ENCODE measurements around the gene ALOX15B.
A peak's percentile ranks its signal among the peaks of the same experiment; 100 is the strongest.
"Not testable (repeated sequence)": the region's sequence is repeated elsewhere in the genome, so short reads cannot be mapped to it uniquely, and the experiment has no call there.

ALOX15B gene

DNA sequence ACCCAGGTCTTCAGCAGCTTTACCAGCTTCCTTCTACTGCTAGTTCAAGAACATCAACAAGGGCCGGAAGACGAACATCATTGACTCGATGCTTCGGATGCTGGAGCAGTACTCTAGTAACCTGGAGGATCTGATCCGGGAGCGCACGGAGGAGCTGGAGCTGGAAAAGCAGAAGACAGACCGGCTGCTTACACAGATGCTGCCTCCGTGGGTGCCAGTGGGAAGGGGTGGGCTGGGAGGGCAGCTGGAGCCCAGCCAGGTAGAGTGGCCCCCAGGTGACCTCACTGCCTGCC, 24.4 kb upstream of the ALOX15B start:
- no peak for DNase-seq

DNA sequence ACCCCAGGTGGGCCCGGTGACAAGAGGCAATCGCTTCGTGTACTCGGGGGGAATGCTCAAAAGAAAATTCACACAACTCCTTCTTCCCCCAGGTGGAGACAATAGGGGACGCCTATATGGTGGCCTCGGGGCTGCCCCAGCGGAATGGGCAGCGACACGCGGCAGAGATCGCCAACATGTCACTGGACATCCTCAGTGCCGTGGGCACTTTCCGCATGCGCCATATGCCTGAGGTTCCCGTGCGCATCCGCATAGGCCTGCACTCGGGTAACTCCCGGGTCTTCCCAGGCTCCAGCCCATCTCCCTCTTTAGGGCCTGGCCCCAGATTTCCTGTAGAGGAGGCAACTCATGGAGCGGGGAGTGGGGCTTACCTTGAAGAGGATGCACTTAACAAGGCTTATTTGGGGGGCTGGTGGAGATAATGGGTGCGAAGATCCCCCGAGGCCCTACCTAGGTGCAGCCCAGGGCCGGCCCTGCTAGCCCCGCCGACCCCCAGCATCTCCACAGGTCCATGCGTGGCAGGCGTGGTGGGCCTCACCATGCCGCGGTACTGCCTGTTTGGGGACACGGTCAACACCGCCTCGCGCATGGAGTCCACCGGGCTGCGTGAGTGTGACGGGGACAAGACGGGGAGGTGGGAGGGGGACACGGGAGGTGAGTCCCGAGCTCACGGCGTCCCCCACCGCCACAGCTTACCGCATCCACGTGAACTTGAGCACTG, 23.5 kb upstream of the ALOX15B start:
- no peak for DNase-seq

DNA sequence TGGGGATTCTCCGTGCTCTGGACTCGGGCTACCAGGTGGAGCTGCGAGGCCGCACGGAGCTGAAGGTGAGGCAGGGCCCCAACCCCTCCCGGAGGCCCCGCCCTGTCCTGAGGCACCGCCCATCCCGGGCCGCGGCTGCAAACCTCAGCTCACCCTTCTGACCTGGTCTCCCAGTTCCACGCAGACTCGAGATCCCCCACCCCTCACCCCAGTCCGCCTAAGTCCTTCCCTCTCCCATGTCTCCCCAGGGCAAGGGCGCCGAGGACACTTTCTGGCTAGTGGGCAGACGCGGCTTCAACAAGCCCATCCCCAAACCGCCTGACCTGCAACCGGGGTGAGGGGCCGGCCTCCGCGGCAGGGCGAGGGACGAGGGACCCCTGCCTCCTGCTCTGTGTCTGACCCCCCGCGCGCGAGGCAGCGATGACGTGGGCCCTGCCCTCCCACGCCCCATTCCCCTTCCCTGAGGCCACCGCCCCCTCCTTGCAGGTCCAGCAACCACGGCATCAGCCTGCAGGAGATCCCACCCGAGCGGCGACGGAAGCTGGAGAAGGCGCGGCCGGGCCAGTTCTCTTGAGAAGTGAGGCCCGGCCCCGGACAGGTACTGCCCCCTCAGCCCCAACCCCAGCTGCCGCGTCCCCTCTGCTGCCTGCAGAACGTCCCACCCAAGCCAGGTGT, 22.8 kb upstream of the ALOX15B start:
- DNase-seq: no peak

DNA sequence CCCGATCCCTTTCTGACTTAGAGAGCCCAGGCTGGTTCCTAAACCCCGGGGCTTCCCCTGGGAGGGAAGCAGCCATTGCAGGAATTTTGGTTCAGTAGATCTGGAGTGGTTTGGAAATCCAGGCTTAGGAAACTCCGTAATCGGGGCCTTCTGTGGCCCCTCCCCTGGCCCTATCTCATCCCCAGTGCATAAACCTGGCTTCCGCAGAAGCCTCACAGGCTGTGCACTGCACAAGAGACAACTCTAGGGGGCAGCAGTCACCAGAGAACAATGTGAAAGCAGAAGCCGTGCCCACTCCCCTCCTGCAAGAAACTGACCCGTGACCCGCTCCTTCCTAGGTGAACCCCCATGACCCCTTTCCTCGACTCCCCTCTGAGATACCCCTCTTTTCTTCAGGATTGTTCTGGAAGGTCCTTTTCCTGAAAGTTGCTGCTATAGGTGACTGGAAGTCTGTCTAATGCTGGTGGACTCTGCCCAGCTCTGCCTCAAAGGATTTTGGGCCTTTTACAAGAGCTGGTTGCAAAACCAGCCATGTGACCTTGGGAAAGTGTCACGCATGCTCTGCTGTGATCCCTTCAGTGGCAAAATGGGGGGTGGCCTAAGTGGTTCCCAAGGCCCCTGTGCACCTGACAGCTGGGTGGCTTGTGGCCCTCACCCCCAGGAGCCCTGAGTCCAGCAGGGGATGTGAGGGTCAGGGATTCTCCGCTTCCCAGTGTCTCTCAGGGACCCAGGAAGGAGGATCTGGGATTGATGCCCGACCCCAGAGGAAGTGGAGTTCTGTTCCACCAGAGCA, 22.0 kb upstream of the ALOX15B start:
- DNase-seq: peak; percentile 36

DNA sequence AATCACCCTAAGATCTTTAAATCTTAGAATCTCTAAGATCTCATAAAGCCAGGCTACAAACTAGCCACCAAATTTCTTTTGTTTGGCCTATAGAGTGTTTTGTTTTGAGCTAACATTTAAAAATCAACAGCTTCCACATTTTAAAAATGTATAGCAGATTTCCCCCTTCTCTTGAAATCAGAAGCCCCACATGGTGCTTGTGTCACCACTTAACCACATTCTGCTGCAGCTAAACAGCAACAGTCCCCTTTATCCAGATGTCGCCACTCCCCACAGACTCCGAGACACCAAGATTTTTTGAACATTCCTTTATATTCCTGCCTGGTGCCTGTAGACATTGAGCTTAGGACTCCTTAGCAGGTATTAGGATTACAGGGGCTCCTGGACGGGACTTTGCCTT, 20.4 kb upstream of the ALOX15B start:
- no peak for DNase-seq

DNA sequence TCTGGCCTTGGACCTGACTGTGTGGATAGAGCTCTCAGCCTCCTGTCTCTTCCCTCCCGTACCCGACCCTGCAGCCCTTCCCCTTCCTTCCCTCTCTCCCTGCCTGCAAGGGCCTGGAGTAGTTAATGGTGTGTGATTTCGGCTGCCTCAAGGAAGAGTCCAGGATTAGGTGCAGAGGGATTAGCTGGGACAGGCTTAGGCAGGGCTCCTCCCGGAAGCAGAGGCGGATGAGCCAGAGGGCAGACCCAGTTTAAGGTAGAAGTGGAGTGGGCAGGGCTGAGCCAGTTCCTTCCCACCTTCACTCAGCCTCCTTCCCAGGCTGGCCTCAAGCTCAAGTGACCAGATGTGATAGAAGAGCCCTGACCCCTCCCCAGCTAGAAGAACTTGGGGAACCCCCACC, 19.7 kb upstream of the ALOX15B start:
- no peak for DNase-seq

DNA sequence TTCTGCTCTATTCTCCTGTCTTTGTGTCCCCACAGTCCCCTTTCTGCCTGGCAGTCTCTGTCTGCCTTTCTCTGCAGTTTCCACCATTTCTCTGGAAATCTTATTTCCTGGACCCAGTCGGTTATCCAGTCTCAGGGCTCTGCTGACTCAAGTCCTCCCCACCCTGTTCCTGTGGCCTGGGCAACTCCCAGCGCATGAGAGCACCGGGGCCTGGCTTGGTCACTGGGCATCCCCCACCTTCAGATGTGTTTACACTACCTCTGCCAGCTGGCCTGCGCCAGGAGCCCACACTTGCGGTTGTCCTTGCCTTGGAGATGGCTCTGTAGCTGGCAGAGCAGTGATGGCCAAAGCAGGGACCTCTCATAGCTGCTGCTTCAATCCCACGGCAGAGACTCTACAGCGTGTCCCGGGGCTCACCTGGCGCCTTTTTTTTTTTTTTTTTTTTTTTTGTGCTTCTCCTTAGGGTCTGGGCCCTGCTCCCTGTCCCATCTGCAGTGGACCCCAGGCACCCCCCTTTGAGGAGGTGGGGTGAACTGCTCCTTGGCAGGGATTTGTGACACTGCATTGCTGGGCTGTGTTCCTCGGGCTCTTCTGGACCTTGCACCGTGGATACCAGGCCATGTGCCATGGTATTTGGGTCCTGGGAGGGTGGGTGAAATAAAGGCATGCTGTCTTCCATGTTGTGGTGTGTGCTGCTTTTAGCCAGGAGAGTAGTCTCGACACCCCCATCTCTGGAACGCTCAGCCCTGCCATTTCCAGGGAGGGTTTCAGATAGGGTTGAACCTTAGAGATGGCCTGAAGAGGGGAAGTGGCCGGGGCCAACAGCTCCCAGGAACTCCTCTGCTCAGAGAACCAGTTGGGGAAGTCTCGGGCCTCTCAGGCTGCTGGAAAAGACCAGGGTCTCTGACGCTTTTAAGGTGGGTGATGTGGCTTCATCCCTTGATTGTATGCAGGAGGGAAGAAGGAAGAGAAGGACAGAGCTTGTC, 18.9 kb upstream of the ALOX15B start:
- DNase-seq: no peak

DNA sequence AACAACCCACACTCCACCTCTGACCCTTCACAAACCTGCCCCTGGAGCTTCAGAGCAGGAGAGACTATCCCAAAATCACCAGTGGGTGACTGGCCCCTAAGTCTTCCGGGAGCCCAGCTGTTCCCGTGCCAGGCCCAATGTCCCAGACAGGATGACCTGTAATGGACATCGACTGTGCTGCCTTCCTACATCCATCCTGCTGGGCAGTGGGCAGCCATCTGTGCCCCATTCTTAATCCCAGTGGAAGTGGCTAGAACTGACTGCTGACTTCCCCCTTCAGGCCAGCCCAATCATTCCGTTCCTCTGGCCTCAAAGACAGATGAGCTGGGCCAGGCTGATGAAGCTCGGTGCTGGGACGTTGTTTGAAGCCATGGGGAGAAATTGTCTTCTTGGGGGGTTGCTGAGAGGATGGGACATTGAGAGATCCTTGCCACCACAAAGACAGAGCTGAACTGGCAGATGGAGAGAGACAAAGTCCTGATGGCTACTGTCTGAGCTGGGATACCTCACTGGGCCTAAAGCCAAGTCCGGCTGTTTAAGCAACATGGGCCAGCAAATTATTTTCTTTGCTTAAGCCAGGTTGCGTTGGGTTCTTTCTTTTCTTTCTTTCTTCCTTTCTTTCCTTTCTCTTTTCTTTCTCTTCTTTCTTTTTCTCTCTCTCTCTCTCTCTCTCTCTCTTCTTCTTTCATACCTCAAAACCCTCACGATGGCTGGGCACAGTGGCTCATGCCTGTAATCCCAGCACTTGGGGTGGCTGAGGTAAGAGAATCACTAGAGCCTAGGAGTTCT, 17.9 kb upstream of the ALOX15B start:
- no peak for DNase-seq

DNA sequence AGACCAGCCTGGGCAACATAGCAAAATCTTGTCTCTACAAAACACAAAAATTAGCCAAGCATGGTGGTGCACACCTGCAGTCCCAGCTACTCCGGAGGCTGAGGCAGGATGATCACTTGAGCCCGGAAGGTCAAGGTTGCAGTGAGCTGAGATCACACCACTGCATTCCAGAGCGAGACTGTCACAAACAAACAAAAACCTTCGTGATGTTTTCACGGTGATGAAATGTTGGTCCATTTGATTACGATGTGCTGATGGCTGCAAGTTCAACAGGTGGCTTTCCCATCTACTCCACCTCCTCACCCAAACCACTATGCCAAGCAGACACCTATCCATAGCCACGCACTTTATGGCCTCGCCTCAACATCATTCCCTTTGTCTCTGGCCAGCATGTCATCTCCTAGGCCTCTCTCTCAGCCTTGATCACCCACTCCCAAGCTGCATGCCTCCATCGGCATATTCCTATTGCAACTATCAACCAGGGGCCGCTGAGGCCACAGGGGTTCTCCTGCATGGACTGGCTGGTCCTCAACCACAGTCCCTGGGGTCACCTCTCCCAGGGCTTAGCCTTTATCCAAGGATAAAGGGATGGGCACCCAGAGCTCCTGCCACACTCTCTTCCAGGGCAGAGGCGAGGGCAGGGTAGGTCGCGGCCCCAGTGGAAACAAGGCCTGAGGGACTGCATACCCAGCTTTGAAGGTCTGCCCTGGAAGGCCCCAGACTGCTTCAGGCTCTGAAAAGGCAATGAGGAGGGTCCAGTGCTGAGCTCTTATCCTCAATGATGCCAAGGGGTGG, 17.1 kb upstream of the ALOX15B start:
- no peak for DNase-seq

DNA sequence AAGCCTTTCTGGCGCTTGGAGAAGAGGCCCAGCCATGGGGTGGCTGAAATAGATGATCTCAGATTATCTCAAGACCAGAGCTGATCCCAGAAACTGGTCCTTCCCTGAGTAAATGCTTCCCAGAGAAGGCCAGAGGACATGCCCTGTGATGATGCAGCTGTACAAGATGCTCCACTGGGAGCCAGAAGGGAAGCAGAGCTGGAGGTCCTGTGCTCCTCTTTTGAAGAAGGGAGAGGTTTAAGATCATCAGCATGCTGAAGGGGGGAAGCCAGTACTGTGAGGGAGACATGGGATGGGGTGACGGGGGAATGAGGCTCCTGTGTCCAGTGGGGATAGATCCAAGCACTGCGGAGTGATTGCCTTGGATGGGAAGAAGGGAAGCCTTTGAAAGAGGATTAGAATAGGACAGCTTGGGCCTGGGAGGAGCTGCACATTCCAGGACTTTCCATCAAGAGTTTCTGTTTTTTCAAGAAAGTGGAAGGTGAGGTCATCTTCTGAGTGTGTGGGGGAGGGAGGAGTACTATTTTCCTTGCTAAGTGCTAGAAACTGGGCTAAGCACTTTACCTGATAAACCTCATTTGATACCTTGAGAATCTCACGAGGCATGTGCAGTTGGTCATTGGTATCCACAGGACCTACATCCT, 16.4 kb upstream of the ALOX15B start:
- no peak for DNase-seq

DNA sequence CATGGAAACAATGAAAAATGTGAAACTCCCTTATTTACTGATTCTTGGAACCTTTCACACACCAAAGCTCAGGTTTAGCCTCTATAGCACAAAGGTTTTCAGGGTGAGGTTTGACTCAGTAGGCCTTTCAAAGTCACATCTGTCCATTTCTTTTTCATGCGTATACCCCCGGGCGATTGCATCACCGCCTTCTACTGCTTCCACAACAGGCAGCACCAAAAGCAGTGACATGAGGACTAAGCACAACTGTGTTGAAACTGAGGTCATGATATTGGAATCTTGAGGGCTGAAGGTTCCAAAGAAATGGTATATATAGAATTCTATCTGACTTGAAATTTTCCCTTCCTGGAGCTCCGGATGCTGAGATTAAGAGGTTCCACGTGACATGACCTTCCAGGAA, 14.7 kb upstream of the ALOX15B start:
- not testable (repeated sequence) for DNase-seq

DNA sequence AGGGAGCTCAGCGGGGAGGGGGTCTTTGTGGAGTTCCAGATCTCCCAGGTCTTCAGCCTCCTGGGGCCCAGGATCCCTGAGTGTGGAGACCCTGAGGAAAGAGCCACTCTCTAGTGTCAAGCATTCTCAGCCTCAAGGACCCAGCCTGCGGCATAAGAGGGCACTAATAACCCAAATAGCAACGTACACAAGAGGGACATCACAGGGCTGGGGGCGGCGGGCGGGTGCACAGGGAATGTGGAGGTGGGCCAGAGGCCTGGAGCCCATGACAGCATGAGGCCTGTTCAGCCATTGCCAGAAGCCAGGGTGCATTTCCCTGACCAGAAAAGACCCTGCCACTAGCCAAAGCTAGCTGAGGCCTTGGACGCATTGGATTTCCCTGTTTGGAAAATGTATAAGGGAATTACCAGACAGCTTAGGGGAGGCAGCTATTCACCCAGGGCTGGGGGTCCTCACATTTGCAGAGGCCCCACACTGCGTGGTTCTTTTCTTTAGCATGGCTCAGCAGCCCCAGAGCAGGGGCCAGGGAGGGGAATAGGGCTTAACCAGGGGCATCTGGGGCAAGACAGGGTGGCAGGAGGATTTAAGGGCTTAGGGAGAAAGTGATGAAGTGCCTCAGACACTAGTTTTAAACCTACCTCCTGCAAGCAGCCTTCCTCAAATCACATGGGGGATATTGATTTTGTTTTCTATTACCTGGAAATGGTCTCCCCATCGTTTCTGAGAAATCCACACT, 13.5 kb upstream of the ALOX15B start:
- DNase-seq: no peak

DNA sequence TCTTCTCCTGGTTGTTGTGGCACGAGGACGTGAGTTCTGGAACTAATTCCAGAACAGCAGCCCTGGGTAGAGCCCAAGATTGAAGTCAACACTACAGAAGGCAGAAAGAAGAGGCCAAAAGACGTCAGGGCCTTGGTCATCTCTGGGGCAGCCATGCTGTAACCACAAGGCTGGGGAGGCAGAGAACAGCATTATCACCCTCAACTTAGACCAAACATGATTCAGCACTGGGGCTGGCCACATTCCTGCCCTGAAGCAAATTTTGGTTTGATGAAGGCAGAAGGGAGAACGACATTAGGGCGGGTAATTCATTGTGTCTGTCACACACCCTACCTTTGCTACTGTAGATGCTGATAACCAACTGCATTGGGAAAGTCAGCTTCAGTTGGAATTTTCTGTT, 9.7 kb upstream of the ALOX15B start:
- DNase-seq: no peak

DNA sequence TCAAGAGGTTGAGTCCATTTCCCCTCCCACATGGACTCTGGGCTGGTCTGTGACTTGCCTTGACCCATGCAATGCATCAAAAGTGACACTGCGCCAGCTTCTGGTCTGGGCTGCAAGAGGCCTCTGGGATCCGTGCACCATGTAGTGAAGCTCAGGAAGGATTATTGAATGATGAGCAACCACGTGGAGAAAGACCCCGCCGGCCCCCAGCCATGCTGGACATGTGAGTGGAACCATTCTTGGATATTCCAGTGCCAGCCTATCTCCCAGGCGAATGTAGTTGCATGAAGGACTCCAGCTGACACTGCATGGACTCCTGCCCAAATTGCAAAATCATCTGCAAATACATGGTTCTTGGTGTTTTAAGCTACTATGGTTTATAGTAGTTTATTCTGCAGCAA, 7.6 kb upstream of the ALOX15B start:
- DNase-seq: no peak

DNA sequence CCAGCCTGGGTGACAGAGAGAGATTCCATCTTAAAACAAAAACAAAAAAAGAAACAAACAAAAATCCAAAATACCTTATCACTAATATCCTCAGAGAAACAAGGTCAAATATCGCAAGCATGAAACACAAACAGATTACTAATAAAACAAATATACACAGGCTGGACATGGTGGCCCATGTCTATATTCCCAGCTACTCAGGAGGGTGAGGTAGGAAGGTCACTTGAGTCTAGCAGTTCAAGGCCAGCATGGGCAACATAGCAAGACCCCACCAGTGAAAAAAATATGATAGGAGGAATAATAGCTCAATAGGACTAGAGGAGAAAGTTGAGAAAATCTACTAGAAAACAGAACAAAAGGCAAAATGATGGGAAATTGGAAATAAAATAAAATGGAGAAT, 6.9 kb upstream of the ALOX15B start:
- no peak for DNase-seq

DNA sequence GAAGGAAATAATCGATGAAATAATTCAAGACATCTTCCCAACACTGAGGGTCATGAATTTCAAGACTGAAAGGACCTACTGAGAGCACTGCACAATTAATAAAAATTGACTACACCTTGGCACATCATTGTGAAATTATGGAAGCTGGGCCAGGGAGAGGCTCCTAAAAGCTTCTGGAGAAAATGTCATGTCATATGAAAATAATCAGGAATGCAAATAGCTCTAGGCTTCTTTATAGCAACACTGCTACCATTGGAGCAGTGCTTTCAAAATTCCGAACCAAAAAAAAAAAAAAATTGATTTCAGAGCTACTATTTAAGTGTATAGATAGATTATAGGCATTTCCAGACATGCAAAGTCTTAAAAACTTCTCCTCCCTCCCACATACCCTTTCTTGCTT, 6.4 kb upstream of the ALOX15B start:
- DNase-seq: no peak

DNA sequence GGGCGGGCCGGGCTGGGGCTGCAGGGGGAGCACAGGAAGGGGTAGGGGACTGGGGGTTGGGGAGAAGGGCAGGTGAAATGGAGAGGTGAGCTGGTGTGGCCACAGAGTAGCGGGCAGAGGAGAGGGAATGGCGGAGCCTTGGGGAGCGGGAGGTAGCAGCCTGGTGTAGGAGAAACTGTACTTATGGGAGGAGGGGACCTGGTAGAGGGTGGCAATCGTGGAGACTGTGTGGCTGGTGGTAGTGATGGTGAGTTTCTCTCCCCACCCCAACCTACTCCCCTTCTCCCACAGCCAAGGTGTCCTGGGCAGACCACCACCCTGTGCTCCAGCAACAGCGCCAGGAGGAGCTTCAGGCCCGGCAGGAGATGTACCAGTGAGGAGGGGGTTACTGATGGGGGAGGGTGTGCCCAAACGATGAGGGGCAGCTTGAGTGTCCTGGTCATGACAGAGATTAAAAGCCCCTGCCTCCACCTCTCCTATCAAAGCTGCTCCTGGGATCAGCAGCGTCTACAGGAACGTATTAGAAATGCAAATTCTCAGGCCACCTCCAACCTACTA, 831 bp downstream of the ALOX15B start:
- DNase-seq: no peak

DNA sequence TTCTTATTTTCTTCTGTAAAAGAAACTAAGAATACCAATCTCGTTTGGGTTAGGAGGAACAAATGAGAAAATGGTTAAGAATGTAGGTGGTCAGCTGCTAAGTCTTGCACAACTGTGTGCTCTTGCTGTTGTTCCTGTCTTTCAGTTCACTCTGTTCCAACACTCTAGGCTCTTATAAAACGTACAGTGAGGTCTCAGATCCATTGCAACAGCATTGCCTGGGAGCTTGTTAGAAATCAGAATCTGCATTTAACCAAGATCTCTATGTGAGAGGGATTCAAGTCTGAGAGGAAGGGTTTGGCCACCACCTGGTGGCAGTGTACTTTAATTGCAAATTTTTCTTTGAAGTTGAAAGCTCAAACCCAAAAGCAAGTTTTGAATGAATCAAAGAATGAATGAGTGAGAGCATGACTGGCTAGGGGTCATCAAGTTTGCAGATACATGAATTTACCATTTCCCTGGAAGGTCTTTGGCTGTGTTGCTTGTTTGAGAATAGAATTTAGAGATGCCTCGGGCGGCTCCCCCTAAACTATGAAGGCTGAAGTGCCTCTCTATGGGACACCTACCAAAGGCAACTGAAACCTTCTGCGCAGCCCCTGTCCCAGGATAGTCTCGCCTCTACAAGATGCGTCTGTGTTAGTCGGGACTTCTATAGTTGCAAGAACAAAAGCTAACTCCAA, 2.5 kb downstream of the ALOX15B start:
- peak; percentile 31 for DNase-seq

DNA sequence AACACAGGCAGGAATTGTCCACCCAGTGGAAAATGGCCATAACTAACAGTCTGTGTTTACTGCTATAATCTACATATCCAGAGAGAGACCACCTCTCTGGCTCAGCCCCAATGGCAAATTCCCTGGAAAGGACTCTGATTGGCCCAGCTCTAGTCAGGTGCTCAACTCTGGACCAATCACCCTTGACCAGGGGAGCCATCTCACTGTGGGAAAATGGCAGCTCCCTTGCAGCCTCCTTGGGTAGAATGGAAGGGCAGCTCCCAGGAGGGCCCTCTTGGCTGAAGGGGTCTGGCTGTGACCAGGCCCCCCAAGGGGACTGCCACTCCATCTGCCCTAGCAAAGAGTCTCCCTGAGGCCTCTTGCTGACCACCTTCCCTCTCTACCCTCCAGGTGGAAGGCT, 3.1 kb downstream of the ALOX15B start:
- no peak for DNase-seq
